Loucy (cell line): ENCODE measurements around the gene GUCD1.

Source experiments
- H2AFZ ChIP-seq: fragments of 200-600 bp; sonication (generic); 2 replicates; pipeline ENCODE4 v1.6.0; 2016; ENCODE audit warnings: antibody characterized with exemption, mild to moderate bottlenecking, low read length, moderate library complexity
- H3F3A ChIP-seq: fragments of 200-600 bp; 2 replicates; pipeline ENCODE4 v1.6.0; 2016; ENCODE audit warnings: antibody characterized with exemption, low read depth, mild to moderate bottlenecking
- H3K27me3 ChIP-seq: fragments of 200-600 bp; sonication (generic); 2 replicates; pipeline ENCODE4 v1.6.1; 2014; ENCODE audit warnings: low read length, mild to moderate bottlenecking; ENCODE audit not compliant: insufficient read depth, poor library complexity, severe bottlenecking
- H3K36me3 ChIP-seq: fragments of 200-600 bp; sonication (generic); 2 replicates; pipeline ENCODE4 v1.6.1; 2016; ENCODE audit warnings: low read length; ENCODE audit not compliant: insufficient read depth
- H3K4me1 ChIP-seq: fragments of 200-600 bp; sonication (generic); 2 replicates; pipeline ENCODE4 v1.5.1; 2014; ENCODE audit warnings: low read length, mild to moderate bottlenecking; ENCODE audit not compliant: insufficient read depth, poor library complexity, severe bottlenecking
- H3K4me2 ChIP-seq: fragments of 200-600 bp; sonication (generic); 2 replicates; pipeline ENCODE4 v1.6.0; 2014; ENCODE audit warnings: antibody characterized with exemption, low read length, low read depth, mild to moderate bottlenecking; ENCODE audit not compliant: poor library complexity, severe bottlenecking
- H3K4me3 ChIP-seq: fragments of 200-600 bp; sonication (generic); 2 replicates; pipeline ENCODE4 v1.5.1; 2014; ENCODE audit warnings: low read length, mild to moderate bottlenecking, mixed read lengths; ENCODE audit not compliant: poor library complexity, severe bottlenecking
- H3K79me2 ChIP-seq: fragments of 200-600 bp; sonication (generic); 2 replicates; pipeline ENCODE4 v1.6.1; 2014; ENCODE audit warnings: low read length; ENCODE audit not compliant: insufficient read depth
- H3K9ac ChIP-seq: fragments of 200-600 bp; sonication (generic); 2 replicates; pipeline ENCODE4 v1.6.0; 2014; ENCODE audit warnings: mild to moderate bottlenecking, low read depth, low read length, moderate library complexity; ENCODE audit not compliant: poor library complexity, severe bottlenecking
- H3K9me2 ChIP-seq: fragments of 200-600 bp; sonication (generic); replicated peaks from 2 replicates; pipeline ENCODE4 v1.6.1; 2016; ENCODE audit warnings: low read depth, low read length, mixed read lengths
- H3K9me3 ChIP-seq: fragments of 200-600 bp; sonication (generic); 2 replicates; pipeline ENCODE4 v1.6.1; 2014; ENCODE audit warnings: mild to moderate bottlenecking, antibody characterized with exemption, low read length, low read depth; ENCODE audit not compliant: insufficient read depth
- H4K20me1 ChIP-seq: fragments of 200-600 bp; sonication (generic); 2 replicates; pipeline ENCODE4 v1.6.0; 2014; ENCODE audit warnings: antibody characterized with exemption, low read length, mild to moderate bottlenecking; ENCODE audit not compliant: insufficient read depth, poor library complexity, severe bottlenecking
- EZH2phosphoT487 ChIP-seq: fragments of 200-600 bp; IDR thresholded peaks from 2 replicates; pipeline ENCODE4 v1.6.1; 2018; ENCODE audit warnings: antibody characterized with exemption, mild to moderate bottlenecking, moderate library complexity, borderline replicate concordance
- TF ChIP-seq, protein P1 (sequence below): fragments of 200-600 bp; sonication (generic); conservative IDR thresholded peaks from 2 replicates; pipeline ENCODE4 v1.5.1; 2014; ENCODE audit warnings: mild to moderate bottlenecking, antibody characterized with exemption, low read length

The GUCD1 gene

DNA sequence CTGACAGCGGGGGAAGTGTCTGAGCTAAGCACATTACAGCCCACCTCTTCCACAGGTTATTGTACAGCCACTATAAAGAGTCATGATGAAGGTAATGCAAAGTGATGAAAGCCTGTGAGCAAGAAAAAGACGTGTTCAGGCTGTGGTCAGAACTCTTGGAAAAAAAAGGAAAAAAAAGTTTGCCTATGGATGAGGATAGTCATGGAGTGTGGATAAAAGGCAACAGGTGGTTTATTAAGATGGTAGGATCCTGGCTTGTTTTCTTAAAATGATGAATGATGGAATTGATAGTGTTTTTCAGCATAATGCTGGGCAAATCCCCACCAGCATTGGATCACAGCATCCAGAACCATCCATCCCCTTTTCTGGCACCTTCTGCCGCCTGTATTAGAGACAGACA, 36.7 kb downstream of the GUCD1 start:
- TF ChIP-seq, protein P1, sequence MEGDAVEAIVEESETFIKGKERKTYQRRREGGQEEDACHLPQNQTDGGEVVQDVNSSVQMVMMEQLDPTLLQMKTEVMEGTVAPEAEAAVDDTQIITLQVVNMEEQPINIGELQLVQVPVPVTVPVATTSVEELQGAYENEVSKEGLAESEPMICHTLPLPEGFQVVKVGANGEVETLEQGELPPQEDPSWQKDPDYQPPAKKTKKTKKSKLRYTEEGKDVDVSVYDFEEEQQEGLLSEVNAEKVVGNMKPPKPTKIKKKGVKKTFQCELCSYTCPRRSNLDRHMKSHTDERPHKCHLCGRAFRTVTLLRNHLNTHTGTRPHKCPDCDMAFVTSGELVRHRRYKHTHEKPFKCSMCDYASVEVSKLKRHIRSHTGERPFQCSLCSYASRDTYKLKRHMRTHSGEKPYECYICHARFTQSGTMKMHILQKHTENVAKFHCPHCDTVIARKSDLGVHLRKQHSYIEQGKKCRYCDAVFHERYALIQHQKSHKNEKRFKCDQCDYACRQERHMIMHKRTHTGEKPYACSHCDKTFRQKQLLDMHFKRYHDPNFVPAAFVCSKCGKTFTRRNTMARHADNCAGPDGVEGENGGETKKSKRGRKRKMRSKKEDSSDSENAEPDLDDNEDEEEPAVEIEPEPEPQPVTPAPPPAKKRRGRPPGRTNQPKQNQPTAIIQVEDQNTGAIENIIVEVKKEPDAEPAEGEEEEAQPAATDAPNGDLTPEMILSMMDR: no peak
- TF ChIP-seq EZH2phosphoT487: no peak
- H3K79me2 ChIP-seq: no peaks in the 10 kb centered on the region
- H3K27me3 ChIP-seq: no peaks in the 10 kb centered on the region
- H3K4me2 ChIP-seq: peak overlapping the region; percentile 42
- H3K4me1 ChIP-seq: peaks cover 37% of the 10 kb centered on the region
- no peaks in the 10 kb centered on the region for H3F3A ChIP-seq
- H3K9ac ChIP-seq: no peak overlapping the region
- no peak overlapping the region for H2AFZ ChIP-seq
- H3K9me2 ChIP-seq: no peaks in the 10 kb centered on the region
- H3K36me3 ChIP-seq: no peaks in the 10 kb centered on the region
- H3K9me3 ChIP-seq: no peaks in the 10 kb centered on the region
- H4K20me1 ChIP-seq: no peaks in the 10 kb centered on the region
- H3K4me3 ChIP-seq: no peak overlapping the region

- Histone ChIP-seq H3K4me2 (no peak overlapping the region), H2AFZ (no peak overlapping the region), H3K4me3 (no peak overlapping the region), H3K9me3 (no peaks in the 10 kb centered on the region), H3K4me1 (peaks cover 41% of the 10 kb centered on the region), H3K79me2 (no peaks in the 10 kb centered on the region), H3K36me3 (no peaks in the 10 kb centered on the region), H3K9me2 (no peaks in the 10 kb centered on the region), H3K27me3 (no peaks in the 10 kb centered on the region), H3F3A (no peaks in the 10 kb centered on the region), H4K20me1 (no peaks in the 10 kb centered on the region), H3K9ac (no peak overlapping the region)
- TF ChIP-seq, protein P1: no peak
- no peak for TF ChIP-seq EZH2phosphoT487
Measured at GRCh38 chr22:24517446-24517845, 37.5 kb downstream of the GUCD1 start.

DNA sequence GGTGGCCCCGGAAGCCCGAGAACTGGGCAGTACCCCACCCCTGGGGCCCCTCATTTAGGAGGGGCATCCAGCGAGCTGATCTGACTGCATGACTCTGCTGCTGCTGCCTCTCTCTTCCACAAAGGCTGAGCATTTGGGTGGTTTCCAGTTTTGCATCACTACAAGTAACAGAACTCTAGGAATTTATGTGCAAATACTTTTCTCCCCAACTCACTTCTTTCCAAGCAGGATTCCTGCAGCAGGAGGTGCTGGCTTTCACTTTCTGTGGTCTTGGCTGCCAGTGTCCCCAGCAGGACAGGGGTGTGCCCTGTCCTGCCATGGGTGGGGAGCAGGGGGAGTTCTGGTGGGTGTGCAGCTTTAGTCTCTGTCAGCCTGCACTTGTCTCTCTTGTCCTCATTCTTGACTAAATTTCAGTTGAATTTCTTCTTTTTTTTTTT, 38.6 kb downstream of the GUCD1 start:
- Histone ChIP-seq H3K9ac (no peak overlapping the region), H3K79me2 (no peaks in the 10 kb centered on the region), H3K36me3 (no peaks in the 10 kb centered on the region), H3K27me3 (no peaks in the 10 kb centered on the region), H3K9me2 (no peaks in the 10 kb centered on the region), H2AFZ (no peak overlapping the region), H3K4me3 (no peak overlapping the region), H3F3A (no peaks in the 10 kb centered on the region), H3K4me2 (no peak overlapping the region), H3K9me3 (no peaks in the 10 kb centered on the region), H4K20me1 (no peaks in the 10 kb centered on the region), H3K4me1 (peaks cover 43% of the 10 kb centered on the region)
- no peak for TF ChIP-seq EZH2phosphoT487
- TF ChIP-seq, protein P1: no peak
